Bronchial epithelial cell (primary cell): Measurements from ENCODE around the gene TMEM215. TPM values are rescaled to one million over a fixed set of nuclear protein-coding genes. Genes with fewer than 3 reads are reported as not detected.

Source experiments
- total RNA-seq: library from RNA; depleted of rRNA; stranded (reverse); fragments of >200 nt; gene quantifications from 2 replicates; pipeline ENCODE4 v1.2.1, GENCODE V29; 2014

TMEM215 gene
- total RNA-seq, 1 donor from 2014 or later: not detected

Other genes starting within 250 kb of the TMEM215 start
- 1.3 and 3.1 TPM in 2 replicates for gene SMIM27, start 231.2 kb upstream of the TMEM215 start, total RNA-seq
- gene TOPORS, start 231.0 kb upstream of the TMEM215 start, total RNA-seq: 37.9 and 47.5 TPM in 2 replicates
- 14.8 and 16.8 TPM in 2 replicates for gene NDUFB6, start 210.4 kb upstream of the TMEM215 start, total RNA-seq
- gene TAF1L, start 147.9 kb upstream of the TMEM215 start, total RNA-seq: under 0.01 TPM in 1 of 2 replicates, not detected in the other
- 66.6 and 67.5 TPM in 2 replicates for gene APTX, start 218.1 kb downstream of the TMEM215 start, total RNA-seq
- 26.1 and 27.3 TPM in 2 replicates for gene DNAJA1, start 241.7 kb downstream of the TMEM215 start, total RNA-seq